HepG2 (cell line): ENCODE measurements around the gene SLC13A5. TPM values are rescaled to one million over a fixed set of nuclear protein-coding genes. Genes with fewer than 3 reads are reported as not detected.
A peak's percentile ranks its signal among the peaks of the same experiment; 100 is the strongest.

ENCODE experiments used
- CAMTA2 ChIP-seq: sonication (generic); formaldehyde crosslinking; IDR thresholded peaks from 2 replicates; pipeline ENCODE4 v1.4.0; 2020; ENCODE audit warnings: mild to moderate bottlenecking, missing genetic modification reagents, borderline replicate concordance
- GABPB1 ChIP-seq: IDR thresholded peaks from 2 replicates; pipeline ENCODE4 v1.6.1; 2016; ENCODE audit warnings: mild to moderate bottlenecking, missing genetic modification reagents, moderate library complexity, missing compliant biosample characterization
- HOMEZ ChIP-seq: IDR thresholded peaks from 2 replicates; pipeline ENCODE4 v1.6.1; 2016; ENCODE audit warnings: low read depth
- IKZF4 ChIP-seq: sonication (generic); formaldehyde crosslinking; IDR thresholded peaks from 2 replicates; pipeline ENCODE4 v1.5.1; 2020; ENCODE audit warnings: borderline replicate concordance, mild to moderate bottlenecking, low read depth, missing genetic modification reagents; ENCODE audit errors: not compliant biosample characterization
- NCOR1 ChIP-seq: fragments of 200-600 bp; sonication (generic); IDR thresholded peaks from 2 replicates; pipeline ENCODE4 v1.7.0; 2017; ENCODE audit warnings: antibody characterized with exemption, low read length, borderline replicate concordance
- NFIC ChIP-seq: IDR thresholded peaks from 2 replicates; pipeline ENCODE4 v1.6.1; 2012; ENCODE audit warnings: mild to moderate bottlenecking, low read length, inconsistent platforms
- NFYC ChIP-seq: IDR thresholded peaks from 2 replicates; pipeline ENCODE4 v1.6.1; 2016; ENCODE audit warnings: missing genetic modification reagents, missing compliant biosample characterization
- PPARG ChIP-seq: conservative IDR thresholded peaks from 2 replicates; pipeline ENCODE4 v1.6.1; 2016; ENCODE audit warnings: missing biosample characterization, missing genetic modification reagents
- SIN3B ChIP-seq: fragments of 150-350 bp; IDR thresholded peaks from 2 replicates; pipeline ENCODE4 v1.6.1; 2014; ENCODE audit warnings: low read length
- TFAP4 ChIP-seq: sonication (generic); IDR thresholded peaks from 2 replicates; pipeline ENCODE4 v1.6.1; 2016; ENCODE audit warnings: low read depth, borderline replicate concordance
- ZBTB3 ChIP-seq: sonication (generic); formaldehyde crosslinking; IDR thresholded peaks from 2 replicates; pipeline ENCODE4 v1.4.0; 2020; ENCODE audit warnings: low read depth, mild to moderate bottlenecking, moderate library complexity, missing genetic modification reagents, borderline replicate concordance
- ZBTB33 ChIP-seq: sonication (generic); formaldehyde crosslinking; IDR thresholded peaks from 2 replicates; pipeline ENCODE4 v1.4.0; 2020; ENCODE audit warnings: missing genetic modification reagents
- ZFP1 ChIP-seq: IDR thresholded peaks from 2 replicates; pipeline ENCODE4 v1.6.1; 2016
- ZFP36L1 ChIP-seq: sonication (generic); formaldehyde crosslinking; IDR thresholded peaks from 2 replicates; pipeline ENCODE4 v1.8.0; 2022; ENCODE audit warnings: mild to moderate bottlenecking, missing genetic modification reagents, moderate library complexity
- ZFX ChIP-seq: sonication (generic); formaldehyde crosslinking; IDR thresholded peaks from 2 replicates; pipeline ENCODE4 v1.4.0; 2020; ENCODE audit warnings: mild to moderate bottlenecking, low read depth, missing genetic modification reagents, moderate library complexity
- ZMYM3 ChIP-seq: sonication (generic); formaldehyde crosslinking; IDR thresholded peaks from 2 replicates; pipeline ENCODE4 v1.5.1; 2020; ENCODE audit warnings: mild to moderate bottlenecking, missing genetic modification reagents
- ZNF121 ChIP-seq: sonication (generic); formaldehyde crosslinking; IDR thresholded peaks from 2 replicates; pipeline ENCODE4 v1.5.0; 2020; ENCODE audit warnings: mild to moderate bottlenecking, missing genetic modification reagents
- ZNF280B ChIP-seq: sonication (generic); formaldehyde crosslinking; IDR thresholded peaks from 2 replicates; pipeline ENCODE4 v1.5.0; 2020; ENCODE audit warnings: missing genetic modification reagents, mild to moderate bottlenecking, borderline replicate concordance
- ZNF367 ChIP-seq: sonication (generic); formaldehyde crosslinking; IDR thresholded peaks from 2 replicates; pipeline ENCODE4 v1.4.0; 2020; ENCODE audit warnings: missing genetic modification reagents, borderline replicate concordance
- ZNF513 ChIP-seq: sonication (generic); formaldehyde crosslinking; conservative IDR thresholded peaks from 2 replicates; pipeline ENCODE4 v1.5.0; 2020; ENCODE audit warnings: missing genetic modification reagents
- ZNF564 ChIP-seq: sonication (generic); formaldehyde crosslinking; IDR thresholded peaks from 2 replicates; pipeline ENCODE4 v1.8.1; 2023; ENCODE audit warnings: mild to moderate bottlenecking, missing genetic modification reagents
- ZNF672 ChIP-seq: sonication (generic); formaldehyde crosslinking; IDR thresholded peaks from 2 replicates; pipeline ENCODE4 v1.8.1; 2022; ENCODE audit warnings: missing genetic modification reagents
- polyA plus RNA-seq, 8 experiments: library from polyadenylated mRNA; depleted of rRNA in 3 of 8; stranded (reverse) in 7 of 8; unstranded in 1 of 8; fragments of >200 nt; fragmentation: Illumina TruSeq in 4 of 8; extraction: Trizol in 4 of 8; gene quantifications; 2 replicates each; pipeline versions ENCODE4 v1.2.1 to v1.2.3, GENCODE V29; 2011 to 2016; ENCODE audit warnings: low read depth in 4 of 8, missing spikeins in 1 of 8, mixed read lengths in 1 of 8; ENCODE audit not compliant: insufficient read depth in 1 of 8
- total RNA-seq, 5 experiments: library from RNA; depleted of rRNA; stranded (reverse); fragments of >200 nt; fragmentation: Illumina TruSeq; extraction: Trizol; gene quantifications; 2 replicates each; pipeline ENCODE4 v1.2.3, GENCODE V29; 2016; ENCODE audit warnings: low read depth in 1 of 5

Gene SLC13A5
- total and polyA plus RNA-seq, 2 of the 13 experiments (the other 11 are each of a cell fraction or from before 2014, with no cell fraction given), result 42.8 to 310 TPM

- TF ChIP-seq NFYC (no peak; the same call in 1 of the 2 replicates), ZNF672 (CRISPR knock-in tag) (no peak), ZFX (CRISPR knock-in tag) (peak; percentile 47), ZMYM3 (CRISPR knock-in tag) (peak; percentile 54; the same call in 1 of the 2 replicates), HOMEZ (CRISPR knock-in tag) (peak; percentile 85), ZBTB3 (peak; percentile 91), ZNF564 (CRISPR knock-in tag) (peak; percentile 65; the same call in 1 of the 2 replicates), NCOR1 (peak; percentile 99), ZNF280B (no peak), ZNF121 (CRISPR knock-in tag) (no peak), ZNF513 (CRISPR knock-in tag) (no peak), PPARG (CRISPR knock-in tag) (peak; percentile 98), ZBTB33 (CRISPR knock-in tag) (peak; percentile 71; the same call in 1 of the 2 replicates), TFAP4 (peak; percentile 45; the same call in 1 of the 2 replicates), ZNF367 (CRISPR knock-in tag) (no peak), IKZF4 (CRISPR knock-in tag) (no peak), GABPB1 (CRISPR knock-in tag) (peak; percentile 32), NFIC (peak; percentile 95), CAMTA2 (CRISPR knock-in tag) (peak; percentile 61; the same call in 1 of the 2 replicates), SIN3B (no peak), ZFP1 (CRISPR knock-in tag) (no peak), ZFP36L1 (CRISPR knock-in tag) (peak; percentile 52; the same call in 1 of the 2 replicates)
These were observed 12.9 kb downstream of the SLC13A5 start (continued) for GRCh38 chr17:6699997-6700947.
